GM20000 (cell line): ENCODE measurements around the gene GSTP1.

ENCODE experiments used
- DNase-seq: peaks from one replicate; pipeline ENCODE4 v3.0.0; 2012; ENCODE audit warnings: low spot score
- CTCF ChIP-seq: IDR thresholded peaks from 2 replicates; pipeline ENCODE4 v1.5.1; 2012; ENCODE audit warnings: mild to moderate bottlenecking, control low read depth; ENCODE audit errors: extremely low read depth, missing control alignments

The GSTP1 gene

GRCh38 chr11:67634366-67635230 is 51.0 kb downstream of the GSTP1 start:
- no peak for DNase-seq
- no peak for TF ChIP-seq CTCF

- TF ChIP-seq CTCF, result no peak
Measured at GRCh38 chr11:67635231-67635521, 51.6 kb downstream of the GSTP1 start.

More at GRCh38 chr11:67635231-67635521, 51.6 kb downstream of the GSTP1 start:
- DNase-seq, result no peak
